Neural cell (in vitro differentiated cells): ENCODE data around the gene HS6ST3. TPM values are rescaled to one million over a fixed set of nuclear protein-coding genes. Genes with fewer than 3 reads are reported as not detected.

Experiments used
- H2AFZ ChIP-seq: fragments of 200-600, 300-800 bp; sonication (generic), shearing (Covaris generic); 2 replicates; pipeline ENCODE4 v1.6.0; 2014; ENCODE audit warnings: low read depth, mild to moderate bottlenecking, antibody characterized with exemption, low read length, moderate library complexity
- H3F3A ChIP-seq: fragments of 200-600 bp; shearing (Covaris generic); 2 replicates; pipeline ENCODE4 v1.6.1; 2016; ENCODE audit warnings: mild to moderate bottlenecking, moderate library complexity, mixed read lengths, antibody characterized with exemption, low read length; ENCODE audit not compliant: insufficient read depth, poor library complexity, severe bottlenecking
- H3K27ac ChIP-seq: fragments of 200-600, 300-800 bp; sonication (generic), shearing (Covaris generic); 2 replicates; pipeline ENCODE4 v1.5.1; 2014; ENCODE audit warnings: mild to moderate bottlenecking, low read length, moderate library complexity
- H3K27me3 ChIP-seq: fragments of 300-800, 200-600 bp; sonication (generic), shearing (Covaris generic); 2 replicates; pipeline ENCODE4 v1.6.0; 2014; ENCODE audit warnings: mild to moderate bottlenecking, low read depth, low read length, moderate library complexity; ENCODE audit not compliant: insufficient read depth
- H3K36me3 ChIP-seq: fragments of 300-800, 200-600 bp; sonication (generic), shearing (Covaris generic); 2 replicates; pipeline ENCODE4 v1.5.1; 2014; ENCODE audit warnings: mild to moderate bottlenecking, antibody characterized with exemption, low read length, moderate library complexity; ENCODE audit not compliant: insufficient read depth
- H3K4me2 ChIP-seq: fragments of 300-800, 200-600 bp; sonication (generic), shearing (Covaris generic); 2 replicates; pipeline ENCODE4 v1.6.0; 2014; ENCODE audit warnings: mild to moderate bottlenecking, low read length
- H3K4me3 ChIP-seq: fragments of 300-800, 200-600 bp; sonication (generic), shearing (Covaris generic); 2 replicates; pipeline ENCODE4 v1.5.1; 2014; ENCODE audit warnings: mild to moderate bottlenecking, low read length, moderate library complexity
- H3K79me2 ChIP-seq: fragments of 200-600 bp; shearing (Covaris generic); replicated peaks from 2 replicates; pipeline ENCODE4 v1.6.0; 2014; ENCODE audit warnings: mild to moderate bottlenecking, low read length, moderate library complexity; ENCODE audit not compliant: insufficient read depth
- H3K9ac ChIP-seq: fragments of 300-800, 200-600 bp; sonication (generic), shearing (Covaris generic); 2 replicates; pipeline ENCODE4 v1.6.1; 2016; ENCODE audit warnings: mild to moderate bottlenecking, low read length, mixed read lengths
- H3K9me2 ChIP-seq: fragments of 200-600 bp; shearing (Covaris generic); 2 replicates; pipeline ENCODE4 v1.6.1; 2016; ENCODE audit warnings: mild to moderate bottlenecking, low read length, mixed read lengths; ENCODE audit not compliant: insufficient read depth
- H3K9me3 ChIP-seq: fragments of 200-600, 300-800 bp; sonication (generic), shearing (Covaris generic); 2 replicates; pipeline ENCODE4 v1.6.1; 2016; ENCODE audit warnings: mild to moderate bottlenecking, mixed run types, low read length, moderate library complexity, mixed read lengths
- H4K20me1 ChIP-seq: fragments of 200-600 bp; shearing (Covaris generic); 2 replicates; pipeline ENCODE4 v1.6.1; 2016; ENCODE audit warnings: mild to moderate bottlenecking, mixed run types; ENCODE audit not compliant: insufficient read depth
- EP300 ChIP-seq: fragments of 450-650 bp; conservative IDR thresholded peaks from 2 replicates; pipeline ENCODE4 v1.6.1; 2014; ENCODE audit warnings: antibody characterized with exemption, mild to moderate bottlenecking, moderate library complexity; ENCODE audit not compliant: poor library complexity, severe bottlenecking
- EZH2 ChIP-seq: fragments of 200-600, 300-800 bp; shearing (Covaris generic), sonication (generic); IDR thresholded peaks from 2 replicates; pipeline ENCODE4 v1.6.1; 2014; ENCODE audit warnings: antibody characterized with exemption, low read length, borderline replicate concordance, mild to moderate bottlenecking; ENCODE audit not compliant: insufficient read depth, poor library complexity, severe bottlenecking
- MXI1 ChIP-seq: fragments of 450-650 bp; conservative IDR thresholded peaks from 2 replicates; pipeline ENCODE4 v1.6.1; 2014; ENCODE audit warnings: antibody characterized with exemption, mild to moderate bottlenecking; ENCODE audit not compliant: poor library complexity, severe bottlenecking
- POLR2AphosphoS5 ChIP-seq: IDR thresholded peaks from 2 replicates; pipeline ENCODE4 v1.6.1; 2012
- RAD21 ChIP-seq: fragments of 450-650 bp; conservative IDR thresholded peaks from 2 replicates; pipeline ENCODE4 v1.6.1; 2014; ENCODE audit warnings: antibody characterized with exemption, mild to moderate bottlenecking, moderate library complexity
- SMC3 ChIP-seq: fragments of 450-650 bp; conservative IDR thresholded peaks from 2 replicates; pipeline ENCODE4 v1.6.1; 2014; ENCODE audit warnings: antibody characterized with exemption, mild to moderate bottlenecking, moderate library complexity; ENCODE audit not compliant: poor library complexity
- TAF1 ChIP-seq: IDR thresholded peaks from 2 replicates; pipeline ENCODE4 v1.6.1; 2012; ENCODE audit warnings: low read depth
- polyA plus RNA-seq: library from polyadenylated mRNA; depleted of rRNA; stranded (reverse); fragments of >200 nt; gene quantifications from 2 replicates; pipeline ENCODE4 v1.2.3, GENCODE V29; 2014
- TF ChIP-seq, protein P1 (sequence below): IDR thresholded peaks from 2 replicates; pipeline ENCODE4 v1.6.1; 2012; ENCODE audit warnings: borderline replicate concordance
- TF ChIP-seq, protein P2 (sequence below): fragments of 450-650 bp; IDR thresholded peaks from 2 replicates; pipeline ENCODE4 v1.5.1; 2014; ENCODE audit warnings: antibody characterized with exemption, mild to moderate bottlenecking, moderate library complexity; ENCODE audit not compliant: poor library complexity, severe bottlenecking

HS6ST3 gene
- polyA plus RNA-seq, 1 donor from 2014 or later: 10.9 TPM

- H3F3A ChIP-seq: no peaks in the 10 kb centered on the region
- no peak overlapping the region for H3K4me3 ChIP-seq
- no peak overlapping the region for H3K9ac ChIP-seq
- H3K9me2 ChIP-seq: no peaks in the 10 kb centered on the region
- TF ChIP-seq, protein P1, sequence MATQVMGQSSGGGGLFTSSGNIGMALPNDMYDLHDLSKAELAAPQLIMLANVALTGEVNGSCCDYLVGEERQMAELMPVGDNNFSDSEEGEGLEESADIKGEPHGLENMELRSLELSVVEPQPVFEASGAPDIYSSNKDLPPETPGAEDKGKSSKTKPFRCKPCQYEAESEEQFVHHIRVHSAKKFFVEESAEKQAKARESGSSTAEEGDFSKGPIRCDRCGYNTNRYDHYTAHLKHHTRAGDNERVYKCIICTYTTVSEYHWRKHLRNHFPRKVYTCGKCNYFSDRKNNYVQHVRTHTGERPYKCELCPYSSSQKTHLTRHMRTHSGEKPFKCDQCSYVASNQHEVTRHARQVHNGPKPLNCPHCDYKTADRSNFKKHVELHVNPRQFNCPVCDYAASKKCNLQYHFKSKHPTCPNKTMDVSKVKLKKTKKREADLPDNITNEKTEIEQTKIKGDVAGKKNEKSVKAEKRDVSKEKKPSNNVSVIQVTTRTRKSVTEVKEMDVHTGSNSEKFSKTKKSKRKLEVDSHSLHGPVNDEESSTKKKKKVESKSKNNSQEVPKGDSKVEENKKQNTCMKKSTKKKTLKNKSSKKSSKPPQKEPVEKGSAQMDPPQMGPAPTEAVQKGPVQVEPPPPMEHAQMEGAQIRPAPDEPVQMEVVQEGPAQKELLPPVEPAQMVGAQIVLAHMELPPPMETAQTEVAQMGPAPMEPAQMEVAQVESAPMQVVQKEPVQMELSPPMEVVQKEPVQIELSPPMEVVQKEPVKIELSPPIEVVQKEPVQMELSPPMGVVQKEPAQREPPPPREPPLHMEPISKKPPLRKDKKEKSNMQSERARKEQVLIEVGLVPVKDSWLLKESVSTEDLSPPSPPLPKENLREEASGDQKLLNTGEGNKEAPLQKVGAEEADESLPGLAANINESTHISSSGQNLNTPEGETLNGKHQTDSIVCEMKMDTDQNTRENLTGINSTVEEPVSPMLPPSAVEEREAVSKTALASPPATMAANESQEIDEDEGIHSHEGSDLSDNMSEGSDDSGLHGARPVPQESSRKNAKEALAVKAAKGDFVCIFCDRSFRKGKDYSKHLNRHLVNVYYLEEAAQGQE: no peak
- TF ChIP-seq EP300 (no peak), TAF1 (no peak), POLR2AphosphoS5 (no peak), RAD21 (no peak), SMC3 (no peak), EZH2 (no peak)
- no peaks in the 10 kb centered on the region for H3K27me3 ChIP-seq
- no peak overlapping the region for H2AFZ ChIP-seq
- no peaks in the 10 kb centered on the region for H3K36me3 ChIP-seq
- no peaks in the 10 kb centered on the region for H3K79me2 ChIP-seq
- H3K27ac ChIP-seq: no peak overlapping the region
- H3K9me3 ChIP-seq: no peaks in the 10 kb centered on the region
- H3K4me2 ChIP-seq: no peak overlapping the region
- H4K20me1 ChIP-seq: no peaks in the 10 kb centered on the region
Observed at GRCh38 chr13:96546463-96546862, 456.6 kb downstream of the HS6ST3 start.

GRCh38 chr13:96551546-96551945 lies 461.6 kb downstream of the HS6ST3 start:
- no peak overlapping the region for H2AFZ ChIP-seq

More at GRCh38 chr13:96551546-96551945, 461.6 kb downstream of the HS6ST3 start:
- H3K27me3 ChIP-seq: no peaks in the 10 kb centered on the region
- no peaks in the 10 kb centered on the region for H3K9me3 ChIP-seq
- H3F3A ChIP-seq: no peaks in the 10 kb centered on the region
- no peaks in the 10 kb centered on the region for H4K20me1 ChIP-seq
- no peak overlapping the region for H3K27ac ChIP-seq
- H3K4me2 ChIP-seq: no peak overlapping the region
- no peak overlapping the region for H3K9ac ChIP-seq
- H3K79me2 ChIP-seq: no peaks in the 10 kb centered on the region
- no peaks in the 10 kb centered on the region for H3K36me3 ChIP-seq
- H3K9me2 ChIP-seq: no peaks in the 10 kb centered on the region
- TF ChIP-seq POLR2AphosphoS5 (no peak), EZH2 (no peak), EP300 (no peak), SMC3 (no peak), TAF1 (no peak), RAD21 (no peak), MXI1 (no peak)
- TF ChIP-seq, protein P1: no peak
- TF ChIP-seq, protein P2, sequence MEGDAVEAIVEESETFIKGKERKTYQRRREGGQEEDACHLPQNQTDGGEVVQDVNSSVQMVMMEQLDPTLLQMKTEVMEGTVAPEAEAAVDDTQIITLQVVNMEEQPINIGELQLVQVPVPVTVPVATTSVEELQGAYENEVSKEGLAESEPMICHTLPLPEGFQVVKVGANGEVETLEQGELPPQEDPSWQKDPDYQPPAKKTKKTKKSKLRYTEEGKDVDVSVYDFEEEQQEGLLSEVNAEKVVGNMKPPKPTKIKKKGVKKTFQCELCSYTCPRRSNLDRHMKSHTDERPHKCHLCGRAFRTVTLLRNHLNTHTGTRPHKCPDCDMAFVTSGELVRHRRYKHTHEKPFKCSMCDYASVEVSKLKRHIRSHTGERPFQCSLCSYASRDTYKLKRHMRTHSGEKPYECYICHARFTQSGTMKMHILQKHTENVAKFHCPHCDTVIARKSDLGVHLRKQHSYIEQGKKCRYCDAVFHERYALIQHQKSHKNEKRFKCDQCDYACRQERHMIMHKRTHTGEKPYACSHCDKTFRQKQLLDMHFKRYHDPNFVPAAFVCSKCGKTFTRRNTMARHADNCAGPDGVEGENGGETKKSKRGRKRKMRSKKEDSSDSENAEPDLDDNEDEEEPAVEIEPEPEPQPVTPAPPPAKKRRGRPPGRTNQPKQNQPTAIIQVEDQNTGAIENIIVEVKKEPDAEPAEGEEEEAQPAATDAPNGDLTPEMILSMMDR: no peak
- H3K4me3 ChIP-seq: no peak overlapping the region
